Measurements from ENCODE around the gene LNP1. TPM values are rescaled to one million over a fixed set of nuclear protein-coding genes. Genes with fewer than 3 reads are reported as not detected.

The LNP1 gene
- total RNA-seq, 1 experiment from 2014 or later: 6.7 TPM

DNA sequence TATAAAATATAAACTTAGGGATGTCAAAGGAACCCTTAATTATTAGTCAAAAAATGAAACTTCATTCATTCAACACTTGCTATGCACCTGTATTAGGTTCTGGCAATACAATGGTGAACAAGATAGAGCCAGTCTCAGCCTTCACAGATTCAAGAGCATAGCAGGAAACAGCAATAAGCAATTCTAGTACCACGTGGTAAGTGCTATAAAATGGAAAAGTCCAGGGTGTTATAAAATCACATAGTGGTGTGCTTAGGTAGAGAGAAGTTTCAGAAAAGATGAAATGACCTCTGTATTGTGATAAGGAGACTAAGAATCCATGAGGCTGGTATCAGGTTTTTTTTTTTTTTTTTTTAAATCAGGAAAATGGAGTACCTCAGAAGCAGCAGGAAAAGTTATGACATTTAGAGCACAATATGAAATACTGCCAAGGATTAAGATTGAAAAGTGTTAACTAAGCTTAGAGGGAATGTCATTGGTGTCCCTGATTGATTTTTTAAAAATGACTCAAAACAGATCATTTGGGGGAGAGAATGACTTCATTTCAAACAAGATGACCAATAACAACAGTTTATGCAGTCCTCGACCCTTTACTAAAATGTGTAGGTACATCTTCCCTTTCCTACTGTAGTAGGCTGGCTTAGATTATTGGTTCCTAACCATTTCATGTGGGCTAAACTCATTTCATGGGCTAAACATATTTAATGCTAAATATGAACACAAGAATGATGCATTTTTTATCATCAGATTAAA lies 5.5 kb upstream of the LNP1 start (continued):
- TF ChIP-seq, protein P1, sequence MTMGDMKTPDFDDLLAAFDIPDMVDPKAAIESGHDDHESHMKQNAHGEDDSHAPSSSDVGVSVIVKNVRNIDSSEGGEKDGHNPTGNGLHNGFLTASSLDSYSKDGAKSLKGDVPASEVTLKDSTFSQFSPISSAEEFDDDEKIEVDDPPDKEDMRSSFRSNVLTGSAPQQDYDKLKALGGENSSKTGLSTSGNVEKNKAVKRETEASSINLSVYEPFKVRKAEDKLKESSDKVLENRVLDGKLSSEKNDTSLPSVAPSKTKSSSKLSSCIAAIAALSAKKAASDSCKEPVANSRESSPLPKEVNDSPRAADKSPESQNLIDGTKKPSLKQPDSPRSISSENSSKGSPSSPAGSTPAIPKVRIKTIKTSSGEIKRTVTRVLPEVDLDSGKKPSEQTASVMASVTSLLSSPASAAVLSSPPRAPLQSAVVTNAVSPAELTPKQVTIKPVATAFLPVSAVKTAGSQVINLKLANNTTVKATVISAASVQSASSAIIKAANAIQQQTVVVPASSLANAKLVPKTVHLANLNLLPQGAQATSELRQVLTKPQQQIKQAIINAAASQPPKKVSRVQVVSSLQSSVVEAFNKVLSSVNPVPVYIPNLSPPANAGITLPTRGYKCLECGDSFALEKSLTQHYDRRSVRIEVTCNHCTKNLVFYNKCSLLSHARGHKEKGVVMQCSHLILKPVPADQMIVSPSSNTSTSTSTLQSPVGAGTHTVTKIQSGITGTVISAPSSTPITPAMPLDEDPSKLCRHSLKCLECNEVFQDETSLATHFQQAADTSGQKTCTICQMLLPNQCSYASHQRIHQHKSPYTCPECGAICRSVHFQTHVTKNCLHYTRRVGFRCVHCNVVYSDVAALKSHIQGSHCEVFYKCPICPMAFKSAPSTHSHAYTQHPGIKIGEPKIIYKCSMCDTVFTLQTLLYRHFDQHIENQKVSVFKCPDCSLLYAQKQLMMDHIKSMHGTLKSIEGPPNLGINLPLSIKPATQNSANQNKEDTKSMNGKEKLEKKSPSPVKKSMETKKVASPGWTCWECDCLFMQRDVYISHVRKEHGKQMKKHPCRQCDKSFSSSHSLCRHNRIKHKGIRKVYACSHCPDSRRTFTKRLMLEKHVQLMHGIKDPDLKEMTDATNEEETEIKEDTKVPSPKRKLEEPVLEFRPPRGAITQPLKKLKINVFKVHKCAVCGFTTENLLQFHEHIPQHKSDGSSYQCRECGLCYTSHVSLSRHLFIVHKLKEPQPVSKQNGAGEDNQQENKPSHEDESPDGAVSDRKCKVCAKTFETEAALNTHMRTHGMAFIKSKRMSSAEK (CRISPR knock-in tag; IDR thresholded peaks at IDR 0.05; ENCODE audit: borderline replicate concordance): no peak
- TF ChIP-seq NFYB (CRISPR knock-in tag; conservative IDR thresholded peaks at IDR 0.05; ENCODE audit: low read depth) (no peak), EMX1 (CRISPR knock-in tag; IDR thresholded peaks at IDR 0.05) (no peak)
- TF ChIP-seq, protein P2, sequence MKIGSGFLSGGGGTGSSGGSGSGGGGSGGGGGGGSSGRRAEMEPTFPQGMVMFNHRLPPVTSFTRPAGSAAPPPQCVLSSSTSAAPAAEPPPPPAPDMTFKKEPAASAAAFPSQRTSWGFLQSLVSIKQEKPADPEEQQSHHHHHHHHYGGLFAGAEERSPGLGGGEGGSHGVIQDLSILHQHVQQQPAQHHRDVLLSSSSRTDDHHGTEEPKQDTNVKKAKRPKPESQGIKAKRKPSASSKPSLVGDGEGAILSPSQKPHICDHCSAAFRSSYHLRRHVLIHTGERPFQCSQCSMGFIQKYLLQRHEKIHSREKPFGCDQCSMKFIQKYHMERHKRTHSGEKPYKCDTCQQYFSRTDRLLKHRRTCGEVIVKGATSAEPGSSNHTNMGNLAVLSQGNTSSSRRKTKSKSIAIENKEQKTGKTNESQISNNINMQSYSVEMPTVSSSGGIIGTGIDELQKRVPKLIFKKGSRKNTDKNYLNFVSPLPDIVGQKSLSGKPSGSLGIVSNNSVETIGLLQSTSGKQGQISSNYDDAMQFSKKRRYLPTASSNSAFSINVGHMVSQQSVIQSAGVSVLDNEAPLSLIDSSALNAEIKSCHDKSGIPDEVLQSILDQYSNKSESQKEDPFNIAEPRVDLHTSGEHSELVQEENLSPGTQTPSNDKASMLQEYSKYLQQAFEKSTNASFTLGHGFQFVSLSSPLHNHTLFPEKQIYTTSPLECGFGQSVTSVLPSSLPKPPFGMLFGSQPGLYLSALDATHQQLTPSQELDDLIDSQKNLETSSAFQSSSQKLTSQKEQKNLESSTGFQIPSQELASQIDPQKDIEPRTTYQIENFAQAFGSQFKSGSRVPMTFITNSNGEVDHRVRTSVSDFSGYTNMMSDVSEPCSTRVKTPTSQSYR (CRISPR knock-in tag; IDR thresholded peaks at IDR 0.05): no peak
- TF ChIP-seq, protein P3, sequence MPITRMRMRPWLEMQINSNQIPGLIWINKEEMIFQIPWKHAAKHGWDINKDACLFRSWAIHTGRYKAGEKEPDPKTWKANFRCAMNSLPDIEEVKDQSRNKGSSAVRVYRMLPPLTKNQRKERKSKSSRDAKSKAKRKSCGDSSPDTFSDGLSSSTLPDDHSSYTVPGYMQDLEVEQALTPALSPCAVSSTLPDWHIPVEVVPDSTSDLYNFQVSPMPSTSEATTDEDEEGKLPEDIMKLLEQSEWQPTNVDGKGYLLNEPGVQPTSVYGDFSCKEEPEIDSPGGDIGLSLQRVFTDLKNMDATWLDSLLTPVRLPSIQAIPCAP (CRISPR knock-in tag; IDR thresholded peaks at IDR 0.05): no peak

DNA sequence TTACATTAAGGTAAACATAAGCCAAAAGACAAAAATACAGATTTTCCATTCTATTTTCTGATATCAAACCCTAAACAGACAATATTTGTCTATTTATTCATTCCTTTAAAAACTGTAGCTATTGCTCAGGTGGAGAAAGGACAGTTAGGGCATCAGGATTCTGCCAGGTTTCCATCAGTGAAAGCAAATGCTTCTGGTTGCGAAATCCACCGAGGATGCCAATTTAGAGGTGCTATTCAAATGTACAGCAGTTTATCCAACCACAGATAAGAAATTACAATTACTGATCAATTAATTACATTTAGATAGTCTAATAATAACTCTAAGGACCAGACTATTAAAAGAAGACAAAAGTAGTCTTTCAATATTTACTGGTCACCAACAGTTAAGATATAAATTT lies 4.4 kb upstream of the LNP1 start:
- DNase-seq (ENCODE audit: low spot score) (no peak), ATAC-seq (no peak)
- Mint-ChIP-seq H3K27me3 (ENCODE audit: low read depth) (no peaks in the 10 kb centered on the region), H3K4me1 (peaks cover 36% of the 10 kb centered on the region), H3K4me3 (no peak overlapping the region), H3K36me3 (no peaks in the 10 kb centered on the region), H3K27ac (no peak overlapping the region), H3K9me3 (no peaks in the 10 kb centered on the region)
- CTCF ChIA-PET: no interaction called here
- POLR2A ChIA-PET: no interaction called here
- TF ChIP-seq, protein P4, sequence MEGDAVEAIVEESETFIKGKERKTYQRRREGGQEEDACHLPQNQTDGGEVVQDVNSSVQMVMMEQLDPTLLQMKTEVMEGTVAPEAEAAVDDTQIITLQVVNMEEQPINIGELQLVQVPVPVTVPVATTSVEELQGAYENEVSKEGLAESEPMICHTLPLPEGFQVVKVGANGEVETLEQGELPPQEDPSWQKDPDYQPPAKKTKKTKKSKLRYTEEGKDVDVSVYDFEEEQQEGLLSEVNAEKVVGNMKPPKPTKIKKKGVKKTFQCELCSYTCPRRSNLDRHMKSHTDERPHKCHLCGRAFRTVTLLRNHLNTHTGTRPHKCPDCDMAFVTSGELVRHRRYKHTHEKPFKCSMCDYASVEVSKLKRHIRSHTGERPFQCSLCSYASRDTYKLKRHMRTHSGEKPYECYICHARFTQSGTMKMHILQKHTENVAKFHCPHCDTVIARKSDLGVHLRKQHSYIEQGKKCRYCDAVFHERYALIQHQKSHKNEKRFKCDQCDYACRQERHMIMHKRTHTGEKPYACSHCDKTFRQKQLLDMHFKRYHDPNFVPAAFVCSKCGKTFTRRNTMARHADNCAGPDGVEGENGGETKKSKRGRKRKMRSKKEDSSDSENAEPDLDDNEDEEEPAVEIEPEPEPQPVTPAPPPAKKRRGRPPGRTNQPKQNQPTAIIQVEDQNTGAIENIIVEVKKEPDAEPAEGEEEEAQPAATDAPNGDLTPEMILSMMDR (IDR thresholded peaks at IDR 0.05): no peak
- TF ChIP-seq OVOL2 (CRISPR knock-in tag; IDR thresholded peaks at IDR 0.05; ENCODE audit: borderline replicate concordance) (no peak), NFE2L1 (CRISPR knock-in tag; IDR thresholded peaks at IDR 0.05) (no peak), CBFB (CRISPR knock-in tag; IDR thresholded peaks at IDR 0.05; ENCODE audit: low read depth) (no peak), SOX15 (CRISPR knock-in tag; IDR thresholded peaks at IDR 0.05) (no peak), ZNF423 (CRISPR knock-in tag; IDR thresholded peaks at IDR 0.05) (no peak), ETV6 (CRISPR knock-in tag; IDR thresholded peaks at IDR 0.05) (no peak), ESRRA (CRISPR knock-in tag; IDR thresholded peaks at IDR 0.05; ENCODE audit: borderline replicate concordance) (no peak), GABPB1 (CRISPR knock-in tag; IDR thresholded peaks at IDR 0.05) (no peak), NFYB (CRISPR knock-in tag; conservative IDR thresholded peaks at IDR 0.05; ENCODE audit: low read depth) (no peak), ATF1 (CRISPR knock-in tag; IDR thresholded peaks at IDR 0.05) (no peak), MYBL2 (CRISPR knock-in tag; IDR thresholded peaks at IDR 0.05) (no peak), ZNF138 (CRISPR knock-in tag; conservative IDR thresholded peaks at IDR 0.05) (no peak), MXD4 (CRISPR knock-in tag; IDR thresholded peaks at IDR 0.05; ENCODE audit: borderline replicate concordance) (no peak), GTF2I (CRISPR knock-in tag; conservative IDR thresholded peaks at IDR 0.05) (no peak), NR3C1 (CRISPR knock-in tag; conservative IDR thresholded peaks at IDR 0.05; ENCODE audit: low read depth) (no peak)
- TF ChIP-seq, protein P5, sequence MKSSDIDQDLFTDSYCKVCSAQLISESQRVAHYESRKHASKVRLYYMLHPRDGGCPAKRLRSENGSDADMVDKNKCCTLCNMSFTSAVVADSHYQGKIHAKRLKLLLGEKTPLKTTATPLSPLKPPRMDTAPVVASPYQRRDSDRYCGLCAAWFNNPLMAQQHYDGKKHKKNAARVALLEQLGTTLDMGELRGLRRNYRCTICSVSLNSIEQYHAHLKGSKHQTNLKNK (CRISPR knock-in tag; IDR thresholded peaks at IDR 0.05): no peak
- TF ChIP-seq, protein P3 (CRISPR knock-in tag; IDR thresholded peaks at IDR 0.05): no peak
